NCI-H446 (cell line): ENCODE measurements around the gene TMC6.
"Not testable (repeated sequence)": the region's sequence is repeated elsewhere in the genome, so short reads cannot be mapped to it uniquely, and the experiment has no call there.

ENCODE experiments used
- DNase-seq, 2 experiments: peaks; one replicate each; lab custom pipeline; 2025; lab: John Stamatoyannopoulos, UW

Gene TMC6

DNA sequence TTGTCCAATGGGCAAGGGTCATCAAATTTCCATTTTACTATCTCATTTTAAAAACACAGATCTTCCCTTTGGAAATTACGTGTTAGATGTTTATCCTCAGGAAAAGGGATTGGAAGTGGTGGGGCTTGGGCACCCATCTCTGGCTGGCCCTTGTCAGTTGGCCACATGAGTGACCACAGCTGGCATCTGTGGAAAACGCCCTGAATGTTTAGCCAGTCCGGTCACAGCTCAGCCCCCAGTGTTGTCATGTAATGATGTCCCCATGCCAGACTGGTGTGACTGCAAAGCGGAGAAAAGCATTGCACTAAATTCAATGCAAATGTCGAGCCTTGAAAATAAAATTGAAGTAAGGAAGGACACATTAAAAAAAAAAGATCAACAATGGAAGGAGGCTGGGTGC is 53.0 kb downstream of the TMC6 start:
- no peak for DNase-seq

DNA sequence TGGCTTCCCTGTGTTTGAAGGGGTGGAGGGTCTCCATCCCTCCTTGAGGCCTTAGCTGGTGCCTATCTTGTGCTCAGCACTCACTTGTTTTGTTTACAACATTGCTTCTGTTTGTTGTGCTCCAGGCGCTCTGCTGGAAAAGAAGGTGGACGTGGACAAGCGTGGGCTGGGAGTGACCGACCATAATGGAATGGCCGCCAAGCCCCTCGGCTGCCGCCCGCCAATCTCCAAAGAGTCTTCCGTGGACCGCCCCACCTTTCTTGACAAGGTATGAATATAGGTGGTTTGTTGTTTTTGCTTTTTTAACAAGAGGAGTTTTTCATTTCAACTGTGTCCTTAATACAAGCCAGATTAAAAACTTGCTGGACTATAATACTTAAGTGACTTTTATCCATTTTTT is 53.5 kb downstream of the TMC6 start:
- no peak for DNase-seq

DNA sequence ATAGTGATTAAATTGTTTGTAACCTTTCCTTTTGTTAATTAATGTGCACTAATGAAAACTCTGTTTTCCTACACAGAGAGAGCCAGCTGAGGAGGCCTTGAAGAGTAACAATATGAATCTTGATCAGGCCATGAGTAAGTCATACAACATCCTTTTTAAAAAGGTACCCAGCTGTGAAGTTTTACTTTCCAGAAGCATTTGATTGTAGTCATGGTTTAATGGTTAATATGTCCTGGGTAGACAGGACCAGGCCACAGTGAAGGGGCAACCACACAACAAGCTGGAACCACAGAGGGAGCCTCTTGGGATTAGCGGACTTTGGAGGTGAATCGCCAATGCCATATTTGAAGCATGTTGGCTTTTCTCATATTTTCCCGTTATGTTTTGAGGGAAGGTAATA is 55.6 kb downstream of the TMC6 start:
- no peak for DNase-seq

DNA sequence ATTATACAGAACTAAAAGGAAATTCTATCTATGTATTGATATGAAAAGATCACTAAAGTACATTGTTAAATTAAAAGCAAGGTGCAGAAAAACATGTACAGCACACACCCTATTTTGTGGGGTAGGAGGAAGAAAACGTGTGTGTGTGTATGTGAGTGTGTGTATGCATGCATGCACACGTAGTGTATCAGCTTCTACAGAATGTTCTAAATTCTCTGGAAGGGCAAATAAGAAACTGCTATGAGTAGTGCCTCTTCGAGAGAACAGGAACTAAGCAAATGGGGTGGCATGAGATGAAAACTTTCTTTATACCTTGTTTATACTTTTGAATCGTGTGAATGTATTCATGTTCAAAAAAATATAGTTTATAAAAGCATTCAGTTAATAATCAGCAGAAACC is 58.9 kb downstream of the TMC6 start:
- DNase-seq: no peak

DNA sequence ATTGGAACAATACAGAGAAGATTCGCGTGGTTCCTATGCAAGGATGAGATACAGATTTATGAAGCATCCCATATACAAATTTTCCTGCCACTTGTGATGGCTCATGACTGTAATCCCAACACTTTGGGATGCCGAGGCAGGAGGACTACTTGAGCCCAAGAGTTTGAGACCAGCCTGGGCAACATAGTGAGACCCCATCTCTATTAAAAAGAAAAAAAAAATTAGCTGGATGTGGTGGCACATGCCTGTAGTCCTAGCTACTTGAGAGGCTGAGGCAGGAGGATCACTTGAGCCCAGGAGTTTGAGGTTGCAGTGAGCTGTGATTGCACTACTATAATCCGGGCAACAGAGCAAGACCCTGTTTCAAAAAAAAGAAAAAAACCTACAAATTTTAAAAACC is 61.6 kb downstream of the TMC6 start:
- not testable (repeated sequence) for DNase-seq

DNA sequence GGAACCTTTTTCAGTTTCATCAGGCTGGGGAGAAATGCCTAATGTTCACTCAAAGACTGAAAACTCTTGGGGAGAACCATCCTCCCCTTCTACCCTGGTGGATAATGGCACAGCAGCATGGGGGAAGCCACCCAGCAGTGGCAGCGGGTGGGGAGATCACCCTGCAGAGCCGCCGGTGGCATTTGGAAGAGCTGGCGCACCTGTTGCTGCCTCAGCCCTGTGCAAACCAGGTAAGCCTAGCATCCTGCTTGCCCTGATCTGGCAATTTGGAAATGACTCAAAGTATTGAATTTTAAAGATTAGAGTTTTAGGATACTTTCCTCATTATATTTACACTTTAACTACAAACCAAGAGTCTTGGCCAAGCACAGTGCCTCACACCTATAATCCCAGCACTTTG is 63.8 kb downstream of the TMC6 start:
- no peak for DNase-seq

DNA sequence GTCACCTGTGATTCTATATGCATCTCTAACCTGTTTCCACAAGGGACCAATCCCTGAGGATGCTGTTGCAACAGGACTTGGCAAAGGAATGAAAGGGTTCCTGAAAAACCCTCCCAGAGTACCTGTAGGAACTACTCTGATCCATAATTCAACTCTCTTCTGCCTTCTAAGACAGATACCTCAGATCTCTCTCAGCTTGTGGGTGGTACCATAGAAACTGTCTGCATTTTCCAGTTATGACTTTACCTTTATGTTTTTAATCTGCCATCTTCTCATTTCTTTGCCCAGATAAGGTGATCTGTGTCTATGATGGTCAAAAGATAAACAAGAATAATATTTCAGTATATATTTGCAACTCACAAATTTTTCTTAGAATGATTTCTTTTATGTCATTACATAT is 65.1 kb downstream of the TMC6 start:
- DNase-seq: no peak

DNA sequence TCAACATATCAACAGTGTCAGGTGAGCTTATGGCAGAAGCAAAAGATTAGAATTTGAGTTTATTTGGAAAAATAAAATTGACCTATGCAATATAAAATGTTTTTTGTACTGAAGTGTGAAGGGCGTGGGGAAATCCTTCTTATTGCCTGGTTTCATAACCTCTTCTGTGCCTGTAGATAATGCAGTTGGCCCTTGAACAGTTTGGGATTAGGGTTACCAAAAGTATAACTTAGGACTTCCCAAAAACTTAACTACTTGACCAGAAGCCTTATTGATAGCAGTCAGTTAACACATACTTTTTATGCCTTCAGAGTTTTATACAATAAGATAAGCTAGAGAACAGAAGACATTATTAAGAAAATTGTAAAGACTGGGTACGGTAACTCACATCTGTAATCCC is 66.0 kb downstream of the TMC6 start:
- no peak for DNase-seq
